Transverse colon (tissue), 3 donors: Measurements from ENCODE around the gene ERFE.

Source experiments
- CTCF ChIP-seq, 5 experiments: fragments of 200-600 bp in 3 of 5; fragments of 450-650 bp in 2 of 5; sonication (generic) in 3 of 5; IDR thresholded peaks; 1 replicate in 2 of 5; 2 replicates in 3 of 5; pipeline ENCODE4 v1.5.1; 2016 to 2017; ENCODE audit warnings: antibody characterized with exemption in 5 of 5, inconsistent platforms in 3 of 5, mild to moderate bottlenecking in 2 of 5, moderate library complexity in 1 of 5
- EP300 ChIP-seq: sonication (generic); formaldehyde crosslinking; IDR thresholded peaks from one replicate; pipeline ENCODE4 v1.6.1; 2017; ENCODE audit warnings: antibody characterized with exemption, low read depth

GRCh38 chr2:238146884-238147544, 11.8 kb upstream of the ERFE start:
- TF ChIP-seq CTCF (IDR thresholded peaks at IDR 0.05) (no peak), EP300 (no peak)
